Upper lobe of left lung (tissue), 4 donors: Measurements from ENCODE around the gene SHROOM2.

Source experiments
- CTCF ChIP-seq, 6 experiments: fragments of 450-650 bp in 4 of 6; fragments of 200-600 bp in 2 of 6; sonication (generic) in 2 of 6; IDR thresholded peaks; one replicate each; pipeline ENCODE4 v1.5.1; 2016 to 2019; ENCODE audit warnings: antibody characterized with exemption in 6 of 6
- POLR2A ChIP-seq, 4 donors: fragments of 450-650 bp; IDR thresholded peaks; one replicate each; pipeline ENCODE4 v1.5.1; 2016 to 2017; ENCODE audit warnings: antibody characterized with exemption in 4 of 4, mild to moderate bottlenecking in 2 of 4

- TF ChIP-seq CTCF (IDR thresholded peaks at IDR 0.05) (no peak), POLR2A (IDR thresholded peaks at IDR 0.05) (no peak)
These were observed 3.3 kb downstream of the SHROOM2 start for GRCh38 chrX:9789555-9789954.
